ENCODE results near the gene KIAA1217.

The KIAA1217 gene

GRCh38 chr10:24315211-24315610 lies 106.3 kb downstream of the KIAA1217 start:
- H3K4me3 ChIP-seq (ENCODE audit: low read depth, low read length) = no peak overlapping the region
- in situ Hi-C loops (cut with HindIII; ENCODE audit: low sequenced_read_pairs) = no loop called here
- no peak for DNase-seq (ENCODE audit: low read depth)
- TF ChIP-seq, protein P1, sequence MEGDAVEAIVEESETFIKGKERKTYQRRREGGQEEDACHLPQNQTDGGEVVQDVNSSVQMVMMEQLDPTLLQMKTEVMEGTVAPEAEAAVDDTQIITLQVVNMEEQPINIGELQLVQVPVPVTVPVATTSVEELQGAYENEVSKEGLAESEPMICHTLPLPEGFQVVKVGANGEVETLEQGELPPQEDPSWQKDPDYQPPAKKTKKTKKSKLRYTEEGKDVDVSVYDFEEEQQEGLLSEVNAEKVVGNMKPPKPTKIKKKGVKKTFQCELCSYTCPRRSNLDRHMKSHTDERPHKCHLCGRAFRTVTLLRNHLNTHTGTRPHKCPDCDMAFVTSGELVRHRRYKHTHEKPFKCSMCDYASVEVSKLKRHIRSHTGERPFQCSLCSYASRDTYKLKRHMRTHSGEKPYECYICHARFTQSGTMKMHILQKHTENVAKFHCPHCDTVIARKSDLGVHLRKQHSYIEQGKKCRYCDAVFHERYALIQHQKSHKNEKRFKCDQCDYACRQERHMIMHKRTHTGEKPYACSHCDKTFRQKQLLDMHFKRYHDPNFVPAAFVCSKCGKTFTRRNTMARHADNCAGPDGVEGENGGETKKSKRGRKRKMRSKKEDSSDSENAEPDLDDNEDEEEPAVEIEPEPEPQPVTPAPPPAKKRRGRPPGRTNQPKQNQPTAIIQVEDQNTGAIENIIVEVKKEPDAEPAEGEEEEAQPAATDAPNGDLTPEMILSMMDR (IDR thresholded peaks at IDR 0.05; ENCODE audit: low read depth, low read length, missing control alignments) = no peak

DNA sequence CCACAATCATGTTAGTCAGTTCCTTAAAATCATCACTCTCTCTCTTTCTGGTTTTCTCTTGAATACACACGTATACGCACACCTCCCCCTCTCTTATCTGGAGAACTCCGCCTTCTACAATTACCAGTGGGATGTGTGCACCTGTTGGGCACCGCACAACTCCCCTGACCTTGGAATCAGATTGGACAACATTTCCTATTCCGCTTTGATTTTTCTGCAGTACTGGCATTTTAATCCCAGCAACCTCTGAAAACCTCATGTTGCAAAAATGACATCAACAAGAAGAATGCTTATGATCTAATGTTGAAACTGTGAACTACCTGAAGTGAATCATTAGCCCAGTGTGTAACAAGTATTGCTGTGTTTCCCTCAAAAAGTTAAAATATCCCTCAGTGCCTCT lies 109.6 kb downstream of the KIAA1217 start:
- TF ChIP-seq, protein P1 (IDR thresholded peaks at IDR 0.05; ENCODE audit: low read depth, low read length, missing control alignments) = no peak
- in situ Hi-C loops (cut with HindIII; ENCODE audit: low sequenced_read_pairs) = no loop called here
- H3K4me3 ChIP-seq (ENCODE audit: low read depth, low read length) = no peak overlapping the region
- no peak for DNase-seq (ENCODE audit: low read depth)

DNA sequence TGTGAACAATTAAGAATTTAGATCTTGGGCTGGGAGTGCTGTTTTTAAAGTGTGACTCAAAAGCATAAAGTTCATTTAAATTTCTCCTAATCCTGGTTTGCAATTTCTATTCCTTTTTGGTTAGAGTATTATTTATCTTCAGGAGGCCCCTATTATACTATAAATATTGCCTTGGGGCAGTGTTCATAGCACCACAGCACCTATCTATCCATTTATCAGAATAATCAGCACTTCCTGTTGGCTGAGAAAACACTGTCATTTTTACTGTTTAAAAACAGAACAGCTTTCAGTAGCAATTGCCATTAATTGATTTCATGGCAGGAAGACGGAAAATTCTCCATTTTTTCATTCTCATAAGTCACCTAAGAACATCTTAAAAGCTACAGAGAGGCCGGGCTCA lies 111.4 kb downstream of the KIAA1217 start:
- TF ChIP-seq, protein P1 (IDR thresholded peaks at IDR 0.05; ENCODE audit: low read depth, low read length, missing control alignments) = no peak
- in situ Hi-C loops (cut with HindIII; ENCODE audit: low sequenced_read_pairs) = no loop called here
- no peak for DNase-seq (ENCODE audit: low read depth)
- no peak overlapping the region for H3K4me3 ChIP-seq (ENCODE audit: low read depth, low read length)

DNA sequence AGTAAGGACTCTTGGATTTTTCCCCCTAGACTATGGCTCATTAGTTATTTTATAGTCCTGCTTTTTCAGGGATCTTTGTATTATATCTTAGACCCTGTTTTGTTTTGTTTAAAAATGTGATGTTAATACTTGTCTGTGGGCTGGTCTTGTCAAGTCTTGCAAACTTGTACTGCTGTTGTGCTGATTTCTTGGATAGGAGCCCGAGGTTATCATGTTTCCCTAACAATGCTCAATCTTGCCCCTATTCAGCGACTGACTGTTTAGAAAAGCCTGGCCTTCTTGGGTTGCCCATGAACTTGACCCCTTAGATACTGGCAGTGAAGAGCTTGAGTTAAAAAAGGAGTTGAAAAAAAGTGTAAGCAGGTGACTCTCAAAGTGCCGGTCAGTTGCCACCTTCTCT lies 115.7 kb downstream of the KIAA1217 start:
- in situ Hi-C loops (cut with HindIII; ENCODE audit: low sequenced_read_pairs) = no loop called here
- TF ChIP-seq, protein P1 (IDR thresholded peaks at IDR 0.05; ENCODE audit: low read depth, low read length, missing control alignments) = no peak
- no peak for DNase-seq (ENCODE audit: low read depth)

DNA sequence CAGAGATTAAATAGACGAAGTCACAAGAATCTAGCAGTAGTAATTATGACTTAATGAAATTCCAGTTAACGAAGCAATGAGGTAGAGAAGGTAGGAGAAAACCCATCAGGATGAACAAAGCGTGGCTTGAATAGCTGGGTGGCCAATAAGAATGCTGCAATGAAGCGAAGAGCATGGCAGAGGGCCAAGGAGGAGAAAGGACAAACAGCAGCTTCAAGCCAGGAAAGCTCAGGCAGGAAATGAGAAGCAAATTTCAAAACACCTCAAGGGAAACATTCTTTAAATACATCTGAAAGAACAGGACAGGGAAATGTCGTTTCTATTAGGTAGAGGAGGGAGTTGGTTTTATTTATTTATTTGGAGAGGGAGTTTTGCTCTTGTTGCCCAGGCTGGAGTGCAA lies 122.5 kb downstream of the KIAA1217 start:
- in situ Hi-C loops (cut with HindIII; ENCODE audit: low sequenced_read_pairs) = no loop called here
- peak; percentile 50 for DNase-seq (ENCODE audit: low read depth)
- TF ChIP-seq, protein P1 (IDR thresholded peaks at IDR 0.05; ENCODE audit: low read depth, low read length, missing control alignments) = no peak
- H3K4me3 ChIP-seq (ENCODE audit: low read depth, low read length) = no peak overlapping the region

More for the DNA sequence above, 115.7 kb downstream of the KIAA1217 start:
- H3K4me3 ChIP-seq (ENCODE audit: low read depth, low read length) = no peak overlapping the region

GRCh38 chr10:24333736-24334135 lies 124.8 kb downstream of the KIAA1217 start:
- in situ Hi-C loops (cut with HindIII; ENCODE audit: low sequenced_read_pairs) = no loop called here
- H3K4me3 ChIP-seq (ENCODE audit: low read depth, low read length) = no peak overlapping the region
- no peak for DNase-seq (ENCODE audit: low read depth)
- TF ChIP-seq, protein P1 (IDR thresholded peaks at IDR 0.05; ENCODE audit: low read depth, low read length, missing control alignments) = no peak

All from astrocyte of the cerebellum (primary cell).